Superior temporal gyrus (tissue), 1 donor: ENCODE results near the gene ALDH3B1.

Experiments used
- DNase-seq: peaks from one replicate; pipeline ENCODE4 v3.0.0-alpha.2; 2016; ENCODE audit errors: extremely low spot score

The ALDH3B1 gene

GRCh38 chr11:68030318-68031143 is 20.4 kb downstream of the ALDH3B1 start, which contains the start of gene NDUFS8:
Gene NDUFS8 (plus strand): TSS chr11:68030681. CDS start chr11:68032152, 1,471 bp downstream.
- DNase-seq = peak; percentile 100

GRCh38 chr11:68031144-68031464 is 21.0 kb downstream of the ALDH3B1 start:
- no peak for DNase-seq

GRCh38 chr11:68032003-68032402 is 21.9 kb downstream of the ALDH3B1 start:
- no peak for DNase-seq

GRCh38 chr11:68032997-68033707 is 23.0 kb downstream of the ALDH3B1 start:
- no peak for DNase-seq

DNA sequence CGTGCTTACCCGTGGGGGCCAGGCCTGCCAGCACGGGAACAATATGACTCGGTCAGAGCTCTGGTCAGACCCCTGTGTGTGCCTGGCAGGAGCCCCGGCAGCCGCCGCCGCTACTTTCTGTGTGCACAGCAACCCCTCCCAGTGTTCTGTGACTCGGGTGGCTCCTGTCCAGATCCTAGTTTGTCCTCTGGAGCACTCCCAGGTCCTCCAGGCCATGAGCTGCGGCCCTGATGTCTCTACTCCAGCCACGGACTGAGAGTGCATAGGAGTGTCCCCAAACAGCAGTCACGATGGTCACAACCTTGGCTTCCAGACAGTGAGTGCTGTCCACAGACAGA is 23.6 kb downstream of the ALDH3B1 start:
- no peak for DNase-seq

DNA sequence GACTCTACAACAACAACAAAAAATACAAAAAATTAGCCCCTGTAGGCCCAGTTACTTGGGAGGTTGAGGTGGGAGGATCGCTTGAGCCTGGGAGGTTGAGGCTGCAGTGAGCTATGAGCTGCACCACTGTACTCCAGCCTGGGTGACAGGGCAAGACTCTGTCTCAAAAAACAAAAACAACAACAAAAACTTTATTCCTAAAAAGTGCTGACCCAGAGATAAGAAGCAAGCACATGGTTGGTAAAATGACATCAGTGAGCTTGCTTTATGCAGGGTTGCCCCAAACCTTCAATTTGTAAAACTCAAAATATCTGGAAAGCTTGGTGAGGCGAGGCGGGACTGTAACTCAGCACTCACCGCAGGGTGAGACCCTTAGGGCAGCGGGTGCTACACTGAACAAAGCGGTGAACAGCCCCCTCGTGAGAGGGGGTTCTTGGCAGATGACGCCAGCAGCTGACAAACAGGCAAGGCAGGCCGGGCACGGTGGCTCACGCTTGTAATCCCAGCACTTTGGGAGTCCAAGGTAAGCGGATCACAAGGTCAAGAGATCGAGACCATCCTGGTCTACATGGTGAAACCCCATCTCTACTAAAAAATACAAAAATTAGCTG is 25.2 kb downstream of the ALDH3B1 start:
- no peak for DNase-seq

DNA sequence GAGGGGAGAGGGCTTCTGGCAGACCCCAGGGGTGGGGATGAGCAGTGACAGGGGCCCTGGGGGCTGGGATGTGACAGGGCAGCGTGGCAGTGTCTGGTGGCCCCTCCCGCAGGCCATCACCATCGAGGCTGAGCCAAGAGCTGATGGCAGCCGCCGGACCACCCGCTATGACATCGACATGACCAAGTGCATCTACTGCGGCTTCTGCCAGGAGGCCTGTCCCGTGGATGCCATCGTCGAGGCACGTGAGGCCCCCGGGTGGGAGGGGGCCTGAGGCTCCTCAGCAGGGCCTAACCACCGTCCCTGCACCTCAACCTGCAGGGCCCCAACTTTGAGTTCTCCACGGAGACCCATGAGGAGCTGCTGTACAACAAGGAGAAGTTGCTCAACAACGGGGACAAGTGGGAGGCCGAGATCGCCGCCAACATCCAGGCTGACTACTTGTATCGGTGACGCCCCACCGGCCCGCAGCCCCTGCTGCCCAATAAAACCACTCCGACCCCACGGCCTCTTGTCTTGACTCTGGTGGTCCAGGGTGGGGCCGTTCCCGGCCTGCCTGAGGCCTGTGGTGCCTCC is 26.1 kb downstream of the ALDH3B1 start:
- DNase-seq = no peak

DNA sequence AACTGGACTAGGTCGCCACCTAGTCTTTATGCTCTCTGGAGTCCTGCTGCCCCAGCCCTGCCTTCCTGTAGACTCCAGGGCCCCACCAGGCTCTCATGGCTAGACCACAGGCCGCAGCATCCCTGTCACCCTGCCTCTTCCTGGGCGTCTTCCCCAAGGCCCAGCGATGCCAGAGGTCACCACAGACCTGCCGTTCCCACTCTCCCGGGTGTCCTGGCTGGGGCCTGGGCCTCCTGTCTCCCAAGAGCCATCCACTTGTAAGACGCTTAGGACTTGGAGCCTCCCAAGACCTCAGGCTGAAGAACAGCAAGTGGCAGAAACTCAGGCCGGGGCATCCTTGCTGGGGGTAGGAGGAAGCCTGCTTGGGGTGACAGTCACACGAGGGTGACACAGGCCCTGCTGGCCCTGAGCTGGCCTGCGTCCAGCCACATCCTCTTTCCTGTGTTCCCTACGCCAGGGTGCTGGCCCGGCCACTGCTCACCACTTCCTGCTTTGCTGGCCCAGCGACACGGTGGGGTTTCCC is 26.7 kb downstream of the ALDH3B1 start:
- no peak for DNase-seq

- DNase-seq = no peak
Measured at GRCh38 chr11:68037411-68038225, 27.5 kb downstream of the ALDH3B1 start.

- DNase-seq = no peak
Measured at GRCh38 chr11:68038226-68038717, 28.1 kb downstream of the ALDH3B1 start.

GRCh38 chr11:68038718-68039525 is 28.8 kb downstream of the ALDH3B1 start, which contains the start of gene TCIRG1:
Gene TCIRG1 (plus strand): TSS chr11:68039025. CDS start chr11:68041272, 2,247 bp downstream.
- peak; percentile 21 for DNase-seq

DNA sequence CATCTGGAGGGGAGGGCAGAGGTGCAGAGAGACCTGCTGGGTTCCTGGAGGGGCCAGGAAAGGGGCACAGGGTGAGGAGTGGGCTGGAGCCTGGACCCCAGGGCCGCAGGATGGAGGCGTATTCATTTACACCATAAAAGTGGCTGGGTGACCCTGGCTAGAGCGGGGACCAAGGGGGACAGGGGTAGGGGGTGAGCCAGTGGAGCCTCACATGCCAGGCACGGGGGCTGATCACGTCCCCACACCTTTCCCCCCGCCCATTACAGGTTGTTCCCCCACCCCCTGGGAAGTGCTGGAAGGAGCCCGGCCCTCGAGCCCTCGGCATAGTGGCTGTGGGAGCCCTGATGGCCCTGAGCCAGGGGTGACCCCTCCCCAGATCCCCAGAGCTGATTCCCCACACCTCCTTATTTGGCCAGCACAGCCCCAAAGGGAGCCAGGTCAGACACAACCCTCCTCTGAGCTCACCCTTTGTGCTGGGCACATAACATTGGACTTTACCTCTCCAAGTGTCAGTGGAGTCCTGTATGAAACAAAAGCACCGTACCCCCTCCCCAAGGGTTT is 29.5 kb downstream of the ALDH3B1 start:
- DNase-seq = no peak

GRCh38 chr11:68040101-68040956 is 30.2 kb downstream of the ALDH3B1 start:
- no peak for DNase-seq

GRCh38 chr11:68040957-68041591 is 30.9 kb downstream of the ALDH3B1 start:
- DNase-seq = no peak

- DNase-seq = no peak
Measured at GRCh38 chr11:68041617-68042218, 31.6 kb downstream of the ALDH3B1 start.

DNA sequence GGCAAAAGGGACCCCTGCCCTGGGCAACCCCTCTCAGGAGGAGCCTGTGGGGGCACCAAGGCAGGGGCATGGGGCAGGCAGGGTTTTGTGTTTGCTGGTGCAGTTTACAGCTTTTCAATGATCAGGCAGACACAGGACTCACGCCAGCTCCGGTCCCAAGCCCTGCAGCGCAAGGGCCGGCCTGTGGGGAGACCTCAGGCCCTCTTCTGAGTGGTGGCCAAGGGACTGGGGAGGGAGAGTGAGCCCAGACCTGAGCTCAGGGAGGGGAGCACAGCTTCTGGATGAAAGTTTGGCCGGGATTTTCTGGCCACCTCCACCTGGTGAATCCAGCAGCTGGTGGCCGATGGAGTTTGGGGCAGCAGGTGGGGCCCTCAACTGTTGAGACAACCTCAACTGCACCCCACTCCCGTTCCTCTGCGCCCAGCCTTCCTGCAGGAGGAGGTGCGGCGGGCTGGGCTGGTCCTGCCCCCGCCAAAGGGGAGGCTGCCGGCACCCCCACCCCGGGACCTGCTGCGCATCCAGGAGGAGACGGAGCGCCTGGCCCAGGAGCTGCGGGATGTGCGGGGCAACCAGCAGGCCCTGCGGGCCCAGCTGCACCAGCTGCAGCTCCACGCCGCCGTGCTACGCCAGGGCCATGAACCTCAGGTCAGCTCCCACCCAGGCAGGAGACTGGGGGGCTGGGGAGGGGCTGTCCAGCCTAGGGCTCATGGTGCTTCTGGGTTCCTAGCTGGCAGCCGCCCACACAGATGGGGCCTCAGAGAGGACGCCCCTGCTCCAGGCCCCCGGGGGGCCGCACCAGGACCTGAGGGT is 32.3 kb downstream of the ALDH3B1 start:
- DNase-seq = no peak

DNA sequence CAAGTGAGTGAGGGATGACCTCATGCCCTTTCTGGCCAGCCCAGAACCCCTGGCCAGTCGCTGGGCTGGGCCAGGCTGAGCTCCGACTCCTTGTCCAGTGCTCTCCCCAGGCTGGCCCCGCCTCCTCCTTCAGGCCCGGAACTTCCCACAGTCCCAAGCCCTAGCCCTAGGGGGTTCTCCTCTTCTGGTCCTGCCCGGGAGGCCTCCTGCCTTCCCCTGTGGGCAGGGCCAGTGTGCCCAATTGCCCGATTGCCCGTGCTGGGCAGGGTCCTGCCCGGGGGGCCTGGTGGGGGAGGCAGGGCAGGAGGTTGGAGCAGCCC is 32.9 kb downstream of the ALDH3B1 start:
- DNase-seq = no peak
